NCI-H1436 (cell line): ENCODE measurements around the gene DCAF15.
A peak's percentile ranks its signal among the peaks of the same experiment; 100 is the strongest.

ENCODE experiments used
- DNase-seq: peaks from one replicate; lab custom pipeline; 2025; lab: John Stamatoyannopoulos, UW

The DCAF15 gene

GRCh38 chr19:13995017-13995728 lies 42.9 kb downstream of the DCAF15 start:
- no peak for DNase-seq

DNA sequence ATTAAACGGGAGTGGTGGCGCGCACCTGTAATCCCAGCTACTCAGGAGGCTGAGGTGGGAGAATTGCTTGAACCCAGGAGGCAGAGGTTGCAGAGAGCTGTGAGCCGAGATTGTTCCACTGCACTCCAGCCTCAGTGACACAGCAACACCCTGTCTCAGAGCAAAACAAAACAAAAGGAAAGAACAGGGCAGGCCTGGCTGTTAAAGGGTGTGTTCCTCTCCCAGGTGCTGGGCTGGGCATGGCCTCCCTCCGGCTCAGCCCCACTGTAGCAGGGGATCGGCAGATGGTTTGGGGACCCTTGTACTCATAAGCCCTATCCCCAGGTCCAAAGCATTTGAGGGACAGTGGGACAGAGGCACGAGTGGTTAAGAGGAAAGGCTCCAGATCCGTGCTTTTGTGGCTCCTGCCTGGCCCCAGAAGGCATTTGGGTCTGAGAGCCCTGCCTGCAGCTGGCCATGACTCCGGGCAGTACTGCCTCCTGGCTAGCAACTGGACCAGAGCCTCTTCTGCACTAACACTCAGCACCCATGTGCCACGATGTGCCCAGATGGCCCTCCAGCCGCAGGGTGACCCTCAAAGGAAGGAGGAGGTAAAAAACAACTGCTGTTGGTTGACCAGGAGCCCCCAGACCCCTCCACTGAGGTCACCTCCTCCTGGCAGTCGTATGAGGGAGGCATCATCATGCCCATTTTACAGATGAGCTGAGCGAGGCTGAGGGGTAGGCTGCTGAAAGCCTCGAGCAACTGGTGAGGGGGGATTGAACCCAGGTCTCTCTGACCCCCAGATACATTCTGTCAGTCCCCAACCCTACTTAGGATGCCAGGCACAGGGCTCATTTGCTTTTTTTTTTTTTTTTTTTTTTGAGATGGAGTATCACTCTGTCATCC lies 43.8 kb downstream of the DCAF15 start:
- no peak for DNase-seq

GRCh38 chr19:13996928-13997630 lies 44.8 kb downstream of the DCAF15 start:
- DNase-seq, result no peak

GRCh38 chr19:13997631-13997962 lies 45.3 kb downstream of the DCAF15 start:
- no peak for DNase-seq

GRCh38 chr19:13998426-13998825 lies 46.1 kb downstream of the DCAF15 start:
- no peak for DNase-seq

DNA sequence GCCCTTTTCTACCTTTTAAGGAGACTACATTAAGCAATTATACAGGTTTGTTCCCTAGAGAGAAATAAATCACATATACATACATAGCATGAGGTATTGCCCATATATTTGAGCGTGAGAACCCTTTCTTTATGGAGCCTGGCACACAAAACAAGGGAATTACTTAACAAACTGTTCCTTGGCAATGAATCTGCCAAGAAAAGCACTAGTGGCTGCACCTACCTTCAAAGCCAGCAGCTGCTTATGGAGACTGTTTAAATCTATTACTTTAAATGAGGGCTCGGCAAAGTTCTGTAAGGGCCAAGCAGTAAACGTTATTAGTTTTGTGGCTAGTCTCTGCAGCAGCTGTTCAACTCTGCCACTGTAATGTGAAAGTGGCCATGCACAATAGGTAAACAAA lies 46.8 kb downstream of the DCAF15 start:
- no peak for DNase-seq

DNA sequence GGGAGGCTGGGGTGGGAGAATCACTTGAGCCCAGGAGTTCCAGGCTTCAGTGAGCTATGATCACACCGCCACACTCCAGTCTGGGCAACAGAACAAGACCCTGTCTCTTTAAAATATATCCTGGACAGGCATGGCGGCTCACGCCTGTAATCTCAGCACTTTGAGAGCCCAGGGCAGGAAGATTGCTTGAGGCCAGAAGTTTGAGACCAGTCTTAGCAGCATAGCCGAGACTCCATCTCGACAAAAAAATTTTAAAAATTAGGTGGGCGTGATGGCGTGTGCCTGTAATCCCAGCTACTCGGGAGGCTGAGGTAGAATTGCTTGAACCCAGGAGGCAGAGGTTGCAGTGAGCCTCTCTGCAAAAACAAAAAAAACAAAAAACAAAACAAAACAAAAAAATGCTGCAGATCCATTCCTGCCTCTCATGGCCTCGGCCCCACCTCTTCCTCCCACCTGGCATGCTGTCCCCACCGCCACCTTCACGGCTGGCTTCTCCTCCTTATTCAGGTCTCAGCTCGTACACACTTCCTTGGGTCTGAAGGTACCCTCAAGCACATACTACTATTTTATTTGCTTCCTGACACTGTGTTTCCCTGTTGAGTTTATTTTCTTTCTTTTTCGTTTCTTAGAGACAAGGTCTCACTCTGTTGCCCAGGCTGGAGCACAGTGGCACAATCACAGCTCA lies 48.5 kb downstream of the DCAF15 start:
- DNase-seq, result no peak

DNA sequence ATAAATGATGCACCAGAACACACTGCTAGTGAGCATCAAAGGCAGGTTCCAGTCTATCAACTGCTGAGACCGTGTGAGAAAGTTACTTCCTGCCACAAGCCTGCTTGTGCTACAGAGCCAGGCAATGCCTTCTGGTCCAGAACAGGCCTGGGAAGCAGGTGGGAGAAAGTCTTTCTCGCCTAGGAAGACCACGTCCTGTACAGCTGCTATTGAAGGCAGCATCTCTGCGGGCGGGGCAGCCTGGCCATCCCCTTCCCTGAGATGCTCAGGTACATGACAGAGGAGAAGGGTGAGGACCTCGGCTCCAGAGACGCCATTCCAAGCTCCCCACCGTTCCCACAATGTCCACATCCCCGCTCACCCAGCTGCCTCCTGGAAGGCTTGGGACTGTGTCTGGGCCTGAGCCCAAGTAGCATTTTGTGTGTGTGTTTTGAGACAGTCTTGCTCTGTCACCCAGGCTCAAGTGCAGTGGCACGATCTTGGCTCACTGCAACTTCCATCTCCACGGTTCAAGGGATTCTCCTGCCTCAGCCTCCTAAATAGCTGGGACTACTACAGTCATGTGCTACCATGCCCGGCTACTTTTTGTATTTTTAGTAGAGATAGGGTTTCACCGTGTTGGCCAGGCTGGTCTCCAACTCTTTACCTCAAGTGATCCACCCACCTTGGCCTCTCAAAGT lies 50.4 kb downstream of the DCAF15 start:
- no peak for DNase-seq

DNA sequence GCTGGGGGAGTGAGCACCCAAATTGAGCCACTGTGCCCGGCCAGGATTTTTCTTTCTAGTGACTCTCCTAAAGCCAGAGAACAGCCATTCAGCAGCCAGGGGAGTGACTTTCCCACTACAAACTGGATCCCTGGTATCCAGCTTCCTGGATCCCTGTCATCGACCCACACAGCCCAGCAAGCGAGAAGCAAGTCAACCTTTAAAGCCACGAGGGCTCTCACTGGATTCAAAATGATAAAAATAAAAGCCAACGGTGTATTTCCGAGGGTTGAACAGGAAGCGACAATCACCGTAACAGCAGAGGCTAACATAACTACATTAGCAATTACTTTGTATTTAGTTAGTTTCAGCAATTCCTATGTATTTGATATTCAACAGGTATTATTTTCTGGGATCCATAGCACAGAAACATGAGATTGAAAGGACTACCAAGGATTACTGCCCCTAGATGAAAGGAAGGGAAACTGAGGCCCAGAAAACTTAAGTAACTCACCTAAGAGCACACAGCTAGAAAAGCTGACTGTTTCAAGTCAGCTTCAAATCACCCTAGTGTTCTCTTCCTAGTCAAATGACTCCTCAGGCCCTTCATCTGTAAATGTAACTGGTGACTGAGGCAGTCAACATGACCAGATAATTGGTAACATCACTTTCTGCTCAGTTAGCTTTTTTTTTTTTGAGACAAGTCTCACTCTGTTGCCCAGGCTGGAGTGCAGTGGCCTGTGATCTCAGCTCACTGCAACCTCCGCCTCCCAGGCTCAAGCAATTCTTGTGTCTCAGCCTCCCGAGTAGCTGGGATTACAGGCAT lies 51.1 kb downstream of the DCAF15 start:
- no peak for DNase-seq

DNA sequence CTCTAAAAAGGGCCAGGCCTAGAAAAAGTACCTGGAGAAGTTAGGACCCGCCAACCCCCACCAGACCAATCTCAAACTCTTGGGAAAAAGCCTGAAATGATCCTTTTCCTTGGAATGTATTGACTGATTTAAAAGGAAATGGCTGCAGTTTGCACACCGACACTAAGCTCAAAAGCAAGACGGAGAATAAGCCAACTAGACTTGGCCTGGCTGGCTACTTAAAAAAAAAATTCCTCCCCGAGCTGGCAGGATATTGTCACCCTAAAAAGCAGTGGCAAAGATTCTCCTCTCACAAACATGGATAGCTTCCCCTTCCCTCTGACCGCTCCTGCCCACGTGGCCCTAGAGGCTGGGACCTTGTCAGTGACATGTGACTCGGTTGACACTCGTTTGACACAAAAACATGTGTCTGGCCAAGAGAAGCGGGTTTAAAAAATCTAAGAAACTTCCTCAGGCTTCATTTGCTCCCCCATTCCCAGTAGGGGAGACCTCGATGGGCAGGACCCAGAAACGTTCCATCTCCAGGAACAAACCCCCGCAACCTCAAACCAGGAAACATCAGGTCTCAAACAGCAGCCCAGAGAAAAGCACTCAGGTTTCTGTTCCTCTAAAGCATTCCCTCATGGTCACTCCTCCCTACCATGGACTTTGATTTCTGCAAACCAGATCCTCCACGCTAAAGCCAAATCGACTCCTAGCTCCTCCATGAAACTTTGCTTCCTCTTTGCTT lies 52.5 kb downstream of the DCAF15 start:
- no peak for DNase-seq

- DNase-seq, result peak; percentile 87
Observed at GRCh38 chr19:14005349-14006084, 53.2 kb downstream of the DCAF15 start.

DNA sequence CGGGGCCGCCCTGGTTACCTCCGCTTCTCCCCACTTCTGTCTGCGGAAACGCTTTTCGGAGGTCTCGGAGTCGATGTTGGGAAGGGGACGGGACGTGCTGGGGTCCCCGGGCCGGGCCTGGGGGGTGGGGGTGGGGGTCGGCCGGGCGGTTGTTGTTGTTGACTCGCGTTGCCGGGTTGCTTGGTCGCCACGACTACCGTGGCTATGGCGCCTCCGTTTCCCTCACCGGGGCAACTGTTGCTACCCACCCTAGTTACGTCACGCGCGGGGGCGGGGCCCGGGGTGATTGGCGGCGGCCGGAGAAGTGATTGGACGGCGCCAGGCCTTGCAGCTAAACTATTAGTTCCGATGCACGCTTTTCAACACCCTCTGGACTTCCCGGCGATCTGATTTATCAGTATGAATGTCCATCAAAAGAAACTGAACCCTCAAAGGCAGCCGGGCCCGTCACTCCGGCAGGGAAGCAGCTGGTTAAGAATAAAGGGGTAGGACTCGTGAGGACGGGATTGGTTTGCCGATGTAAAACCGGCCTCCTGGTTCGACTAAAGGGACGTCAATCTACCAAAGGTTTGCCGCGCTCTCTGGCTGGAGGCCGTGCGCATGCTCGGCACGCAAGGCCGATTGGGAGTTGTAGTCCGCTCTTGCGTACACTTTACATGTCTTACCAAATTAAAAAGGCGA lies 53.9 kb downstream of the DCAF15 start, which contains the start of gene RFX1:
RFX1 (minus strand) TSS at position 236 of the 681 bp plus-strand sequence. CDS start 12,477 bp downstream, outside the sequence.
- peak; percentile 99 for DNase-seq

DNA sequence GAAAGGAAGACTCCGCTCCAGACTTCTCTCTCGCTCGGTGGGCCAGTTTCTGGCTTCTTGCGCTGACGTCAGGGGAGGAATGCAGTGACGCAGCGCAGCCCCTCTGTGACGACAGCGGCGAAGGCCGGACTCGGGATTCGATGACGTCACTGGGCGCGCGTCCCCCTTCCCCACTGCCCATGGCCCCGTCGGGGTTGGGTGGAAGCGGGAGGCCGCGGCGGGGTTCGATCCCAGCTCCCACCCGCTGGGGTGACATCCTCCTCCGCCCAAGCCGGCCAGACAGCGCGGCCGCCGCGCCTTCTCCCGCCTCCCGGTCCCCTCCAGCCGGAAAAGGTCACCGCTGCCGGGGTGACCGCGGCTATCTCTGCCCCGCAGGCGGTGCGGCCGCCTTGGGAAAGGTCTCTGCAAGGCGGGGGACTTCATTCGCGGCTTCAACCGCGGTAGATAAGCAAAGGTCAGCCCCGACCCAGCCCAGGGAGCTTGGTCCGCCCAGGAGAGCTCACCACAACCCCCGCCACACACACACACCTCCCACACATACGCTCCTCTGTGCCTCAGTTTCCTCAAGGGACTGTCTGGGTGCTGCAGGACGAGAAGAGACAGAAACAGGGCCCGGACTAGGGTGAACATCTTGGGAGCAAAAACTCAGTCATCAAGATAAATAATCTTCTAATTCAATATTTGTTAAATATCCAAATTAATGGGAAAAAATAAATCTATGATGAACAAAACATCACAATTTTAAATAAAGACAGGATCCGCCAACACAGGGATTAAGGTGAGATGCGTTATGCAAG lies 54.7 kb downstream of the DCAF15 start:
- DNase-seq, result peak; percentile 93
